ENCODE results near the gene PDE2A. TPM values are rescaled to one million over a fixed set of nuclear protein-coding genes. Genes with fewer than 3 reads are reported as not detected.
A peak's percentile ranks its signal among the peaks of the same experiment; 100 is the strongest.

PDE2A gene
- total RNA-seq, 2 donors from 2014 or later = 3.7 to 13.3 TPM

GRCh38 chr11:72600557-72600956, 73.7 kb downstream of the PDE2A start:
- H3K9me3 ChIP-seq (ENCODE audit: control insufficient read depth, low read length) = no peaks in the 10 kb centered on the region
- no peak overlapping the region for H3K9ac ChIP-seq (ENCODE audit: extremely low read depth, low read length, poor library complexity, severe bottlenecking)
- no peak for DNase-seq
- no peak overlapping the region for H3K4me3 ChIP-seq (ENCODE audit: low read length)
- peaks cover 4% of the 10 kb centered on the region for H3K27me3 Mint-ChIP-seq (ENCODE audit: insufficient read depth)
- 73 to 87% methylated on average over 4 to 9 of the region's 9 CpGs for WGBS, 2 experiments (ENCODE audit: insufficient coverage in 1 of 2, insufficient read length in 1 of 2)
- H3K4me1 ChIP-seq (ENCODE audit: control insufficient read depth, insufficient read depth, low read length) = no peaks in the 10 kb centered on the region
- H3K9me3 Mint-ChIP-seq = no peaks in the 10 kb centered on the region
- H3K4me3 Mint-ChIP-seq = no peak overlapping the region
- no peak overlapping the region for H3K27ac Mint-ChIP-seq
- H3K27ac ChIP-seq (ENCODE audit: low read depth, low read length) = no peak overlapping the region
- H3K36me3 Mint-ChIP-seq (ENCODE audit: low read depth) = no peaks in the 10 kb centered on the region
- H3K4me1 Mint-ChIP-seq = peaks cover 10% of the 10 kb centered on the region
- no peaks in the 10 kb centered on the region for H3K36me3 ChIP-seq (ENCODE audit: control insufficient read depth, insufficient read depth, low read length)
- no peak for TF ChIP-seq CTCF (conservative IDR thresholded peaks at IDR 0.05)
- no peaks in the 10 kb centered on the region for H3K27me3 ChIP-seq (ENCODE audit: control insufficient read depth, insufficient read depth, low read length, poor library complexity, severe bottlenecking)

DNA sequence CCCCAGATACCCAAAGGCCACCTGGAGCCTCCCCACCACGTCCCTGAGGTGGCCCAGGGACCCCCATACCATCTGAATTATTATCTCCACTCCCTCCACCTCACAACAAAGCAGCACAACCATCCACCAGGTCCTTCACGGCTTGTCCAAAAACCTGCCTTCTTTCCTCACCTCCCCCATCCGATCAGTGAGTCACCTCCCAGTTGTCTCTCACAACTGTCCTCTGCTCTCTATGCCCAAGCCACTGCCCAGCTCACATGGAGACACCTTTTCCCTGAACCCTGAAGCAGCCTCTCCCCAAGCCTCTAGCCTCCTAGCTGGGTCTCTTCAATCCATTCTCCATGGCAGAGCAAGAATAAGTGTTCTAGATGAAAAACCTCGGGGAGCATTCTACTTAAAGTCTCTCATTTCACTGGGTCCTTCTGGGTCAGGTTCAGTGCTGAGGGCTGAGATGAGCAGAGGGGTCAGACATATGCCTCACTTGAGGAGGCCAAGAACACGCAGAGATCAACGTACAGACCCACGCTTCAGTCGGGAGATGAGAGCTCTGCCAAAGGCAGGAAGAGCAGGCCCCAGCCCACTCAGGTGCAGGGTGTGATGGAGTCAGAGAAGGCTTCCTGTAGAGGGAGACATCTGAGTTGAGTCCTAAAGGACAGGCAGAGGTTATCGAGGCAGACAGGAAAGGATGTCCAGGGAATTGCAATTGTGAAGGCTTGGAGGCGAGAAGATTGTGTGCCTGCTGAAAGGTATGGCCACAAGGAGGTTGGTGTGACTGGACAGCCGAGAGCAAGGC, 74.7 kb downstream of the PDE2A start:
- 82 to 86% methylated on average over 8 to 11 of the region's 11 CpGs for WGBS, 2 experiments (ENCODE audit: insufficient coverage in 1 of 2, insufficient read length in 1 of 2)
- no peak overlapping the region for H3K27ac Mint-ChIP-seq

GRCh38 chr11:72598906-72599305, 75.3 kb downstream of the PDE2A start:
- peak; percentile 83 for TF ChIP-seq CTCF (conservative IDR thresholded peaks at IDR 0.05)
- no peaks in the 10 kb centered on the region for H3K9me3 ChIP-seq (ENCODE audit: control insufficient read depth, low read length)
- H3K4me1 ChIP-seq (ENCODE audit: control insufficient read depth, insufficient read depth, low read length) = no peaks in the 10 kb centered on the region
- Mint-ChIP-seq H3K4me3 (no peak overlapping the region), H3K27me3 (ENCODE audit: insufficient read depth) (peaks cover 11% of the 10 kb centered on the region), H3K4me1 (peaks cover 14% of the 10 kb centered on the region), H3K36me3 (ENCODE audit: low read depth) (no peaks in the 10 kb centered on the region), H3K27ac (no peak overlapping the region), H3K9me3 (no peaks in the 10 kb centered on the region)
- H3K27ac ChIP-seq (ENCODE audit: low read depth, low read length) = no peak overlapping the region
- peak; percentile 86 for DNase-seq
- H3K4me3 ChIP-seq (ENCODE audit: low read length) = no peak overlapping the region
- peaks cover 9% of the 10 kb centered on the region for H3K27me3 ChIP-seq (ENCODE audit: control insufficient read depth, insufficient read depth, low read length, poor library complexity, severe bottlenecking)
- H3K9ac ChIP-seq (ENCODE audit: extremely low read depth, low read length, poor library complexity, severe bottlenecking) = no peak overlapping the region
- no peaks in the 10 kb centered on the region for H3K36me3 ChIP-seq (ENCODE audit: control insufficient read depth, insufficient read depth, low read length)
- 36 to 56% methylated on average over 5 to 11 of the region's 11 CpGs for WGBS, 2 experiments (ENCODE audit: insufficient coverage in 1 of 2, insufficient read length in 1 of 2)

More for the DNA sequence above, 74.7 kb downstream of the PDE2A start:
- Histone ChIP-seq H3K4me1 (ENCODE audit: control insufficient read depth, insufficient read depth, low read length) (no peaks in the 10 kb centered on the region), H3K4me3 (ENCODE audit: low read length) (no peak overlapping the region), H3K9me3 (ENCODE audit: control insufficient read depth, low read length) (no peaks in the 10 kb centered on the region), H3K36me3 (ENCODE audit: control insufficient read depth, insufficient read depth, low read length) (no peaks in the 10 kb centered on the region), H3K27me3 (ENCODE audit: control insufficient read depth, insufficient read depth, low read length, poor library complexity, severe bottlenecking) (peaks cover 3% of the 10 kb centered on the region), H3K27ac (ENCODE audit: low read depth, low read length) (no peak overlapping the region), H3K9ac (ENCODE audit: extremely low read depth, low read length, poor library complexity, severe bottlenecking) (no peak overlapping the region)
- Mint-ChIP-seq H3K27me3 (ENCODE audit: insufficient read depth) (peaks cover 7% of the 10 kb centered on the region), H3K9me3 (no peaks in the 10 kb centered on the region), H3K36me3 (ENCODE audit: low read depth) (no peaks in the 10 kb centered on the region), H3K4me3 (no peak overlapping the region), H3K4me1 (peaks cover 14% of the 10 kb centered on the region)
- peak; percentile 63 for DNase-seq
- peak; percentile 53 for TF ChIP-seq CTCF (conservative IDR thresholded peaks at IDR 0.05)

Measured in endodermal cell (in vitro differentiated cells).